Tibial artery (tissue), 4 donors: Measurements from ENCODE around the gene DNAL4.

ENCODE experiments used
- DNase-seq, 2 donors: peaks; one replicate each; pipeline ENCODE4 v3.0.0-alpha.2; 2019
- H3K27ac ChIP-seq, 2 donors: fragments of 200-600 bp; sonication (generic) in 1 of 2; 1 replicate in 1 of 2; 2 replicates in 1 of 2; pipeline ENCODE4 v1.5.1; 2018 to 2019; ENCODE audit warnings: mild to moderate bottlenecking in 1 of 2
- H3K27me3 ChIP-seq, 2 donors: fragments of 200-600 bp; sonication (generic) in 1 of 2; one replicate each; pipeline versions ENCODE4 v1.5.1 to v1.6.0; 2016 to 2019
- H3K36me3 ChIP-seq, 3 donors: fragments of 200-600 bp; sonication (generic) in 2 of 3; one replicate each; pipeline ENCODE4 v1.5.1; 2016 to 2019; ENCODE audit warnings: mild to moderate bottlenecking in 2 of 3
- H3K4me1 ChIP-seq, 4 donors: fragments of 200-600 bp; sonication (generic) in 2 of 4; 1 replicate in 3 of 4; 2 replicates in 1 of 4; pipeline ENCODE4 v1.5.1; 2016 to 2019
- H3K4me3 ChIP-seq, 2 donors: fragments of 200-600 bp; sonication (generic) in 1 of 2; 1 replicate in 1 of 2; 2 replicates in 1 of 2; pipeline ENCODE4 v1.5.1; 2018 to 2019; ENCODE audit warnings: mild to moderate bottlenecking in 2 of 2
- H3K9me3 ChIP-seq, 3 donors: fragments of 200-600 bp; sonication (generic) in 1 of 3; one replicate each; pipeline ENCODE4 v1.5.1; 2016 to 2019
- intact Hi-C: fragments of 100-400 bp; cut with DNase I; formaldehyde crosslinking; loops from one replicate; pipeline ENCODE4 v1.15.0; 2023; ENCODE audit warnings: low total_unique reads
- TF ChIP-seq, protein P1 (sequence below), 2 experiments: fragments of 200-600 bp in 1 of 2; fragments of 450-650 bp in 1 of 2; IDR thresholded peaks; one replicate each; pipeline ENCODE4 v1.5.1; 2017 to 2019; ENCODE audit warnings: antibody characterized with exemption in 2 of 2, mild to moderate bottlenecking in 1 of 2, moderate library complexity in 1 of 2

DNAL4 gene

GRCh38 chr22:38792833-38793232 lies 1.1 kb downstream of the DNAL4 start:
- peaks cover 0 to 26% (median 20%) of the 10 kb centered on the region in 4 donors for H3K4me1 ChIP-seq
- peak overlapping the region; percentile 85 to 94 for H3K4me3 ChIP-seq
- intact Hi-C loops = loop anchor here (10.0 kb wide), 1 partner anchor 52 kb away; the partner anchor contains the start of gene NPTXR
- H3K36me3 ChIP-seq = peaks cover 0 to 15% (median 8%) of the 10 kb centered on the region in 3 donors
- no peaks in the 10 kb centered on the region for H3K27me3 ChIP-seq
- TF ChIP-seq, protein P1, sequence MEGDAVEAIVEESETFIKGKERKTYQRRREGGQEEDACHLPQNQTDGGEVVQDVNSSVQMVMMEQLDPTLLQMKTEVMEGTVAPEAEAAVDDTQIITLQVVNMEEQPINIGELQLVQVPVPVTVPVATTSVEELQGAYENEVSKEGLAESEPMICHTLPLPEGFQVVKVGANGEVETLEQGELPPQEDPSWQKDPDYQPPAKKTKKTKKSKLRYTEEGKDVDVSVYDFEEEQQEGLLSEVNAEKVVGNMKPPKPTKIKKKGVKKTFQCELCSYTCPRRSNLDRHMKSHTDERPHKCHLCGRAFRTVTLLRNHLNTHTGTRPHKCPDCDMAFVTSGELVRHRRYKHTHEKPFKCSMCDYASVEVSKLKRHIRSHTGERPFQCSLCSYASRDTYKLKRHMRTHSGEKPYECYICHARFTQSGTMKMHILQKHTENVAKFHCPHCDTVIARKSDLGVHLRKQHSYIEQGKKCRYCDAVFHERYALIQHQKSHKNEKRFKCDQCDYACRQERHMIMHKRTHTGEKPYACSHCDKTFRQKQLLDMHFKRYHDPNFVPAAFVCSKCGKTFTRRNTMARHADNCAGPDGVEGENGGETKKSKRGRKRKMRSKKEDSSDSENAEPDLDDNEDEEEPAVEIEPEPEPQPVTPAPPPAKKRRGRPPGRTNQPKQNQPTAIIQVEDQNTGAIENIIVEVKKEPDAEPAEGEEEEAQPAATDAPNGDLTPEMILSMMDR (IDR thresholded peaks at IDR 0.05) = no peak
- no peaks in the 10 kb centered on the region for H3K9me3 ChIP-seq
- no peak for DNase-seq
- peak overlapping the region; percentile 90 to 92 for H3K27ac ChIP-seq

DNA sequence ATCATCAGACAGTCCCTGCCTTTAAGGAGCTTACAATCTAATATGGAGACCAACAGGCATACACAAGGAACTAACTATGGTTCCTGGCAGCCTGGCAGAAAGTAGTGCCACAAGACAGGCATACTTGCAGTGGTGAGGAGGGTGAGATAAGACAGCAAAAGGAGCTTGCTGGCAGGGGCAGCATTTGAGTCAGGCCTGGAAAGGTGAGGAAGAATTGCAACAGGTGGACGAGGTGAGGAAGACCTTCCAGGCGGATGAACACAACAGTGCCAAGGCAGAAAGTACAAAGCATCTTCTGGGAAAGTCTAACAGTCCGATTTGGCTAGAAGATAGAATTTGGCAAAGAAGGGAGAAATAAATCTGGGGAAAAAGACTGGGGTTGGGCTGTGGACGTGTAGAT lies 4.3 kb downstream of the DNAL4 start:
- Histone ChIP-seq H3K4me1 (peaks cover 0 to 51% (median 23%) of the 10 kb centered on the region in 4 donors), H3K27me3 (no peaks in the 10 kb centered on the region), H3K36me3 (peaks cover 0 to 22% (median 8%) of the 10 kb centered on the region in 3 donors), H3K4me3 (no peak overlapping the region), H3K27ac (peak overlapping the region; percentile 76 to 79), H3K9me3 (no peaks in the 10 kb centered on the region)
- TF ChIP-seq, protein P1 (IDR thresholded peaks at IDR 0.05) = no peak
- DNase-seq = no peak
- intact Hi-C loops = loop anchor here (10.0 kb wide), 1 partner anchor 55 kb away; the partner anchor contains the start of gene NPTXR

- Histone ChIP-seq H3K4me3 (no peak overlapping the region), H3K27ac (peak overlapping the region; percentile 76 to 79)
- intact Hi-C loops = no loop called here
These were observed 5.1 kb downstream of the DNAL4 start for GRCh38 chr22:38788846-38789245.

DNA sequence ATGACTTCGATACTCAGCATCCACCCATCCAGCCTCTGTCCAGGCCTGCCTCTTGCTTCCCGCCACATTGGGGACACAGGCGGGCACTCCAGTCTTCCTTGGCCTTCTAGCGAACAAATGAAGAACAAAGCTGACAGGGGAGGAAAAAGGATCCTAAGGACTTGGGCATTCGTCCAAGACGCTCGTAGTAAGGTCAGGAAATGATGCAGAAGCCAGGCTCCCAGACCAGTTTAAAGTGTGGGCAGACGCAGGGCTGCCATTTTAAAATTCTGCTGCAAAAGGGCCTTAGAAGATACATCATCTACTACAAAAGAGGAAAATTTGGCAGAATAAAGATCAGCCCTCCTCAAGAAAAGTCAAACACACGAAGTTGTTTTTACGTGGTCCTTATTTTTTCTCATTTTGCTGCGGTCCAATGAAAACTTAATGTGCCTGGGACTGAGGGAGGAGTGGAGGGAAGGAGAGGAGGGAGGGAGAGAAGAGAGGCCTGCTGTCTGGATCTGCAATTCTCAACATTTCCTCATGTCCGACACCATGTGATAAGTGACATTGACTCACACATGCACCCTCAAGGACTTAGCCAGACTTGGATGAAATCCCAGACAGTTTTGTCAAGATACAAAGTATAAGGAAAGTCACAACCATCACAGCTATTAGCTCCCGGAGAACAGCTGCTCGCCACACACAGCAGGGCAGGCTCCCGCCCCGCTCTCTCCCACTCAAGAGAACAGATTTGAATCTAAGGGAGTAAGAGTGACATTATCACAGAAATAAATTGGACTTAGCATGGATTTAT lies 5.7 kb downstream of the DNAL4 start:
- intact Hi-C loops = no loop called here
- DNase-seq = peak; percentile 64 to 78
- Histone ChIP-seq H3K4me1 (peaks cover 0 to 48% (median 20%) of the 10 kb centered on the region in 4 donors), H3K4me3 (no peak overlapping the region), H3K27ac (peak overlapping the region; percentile 76 to 79), H3K27me3 (no peaks in the 10 kb centered on the region), H3K36me3 (peaks cover 0 to 22% (median 8%) of the 10 kb centered on the region in 3 donors), H3K9me3 (no peaks in the 10 kb centered on the region)
- TF ChIP-seq, protein P1 (IDR thresholded peaks at IDR 0.05) = no peak

More at GRCh38 chr22:38788846-38789245, 5.1 kb downstream of the DNAL4 start:
- peaks cover 0 to 51% (median 22%) of the 10 kb centered on the region in 4 donors for H3K4me1 ChIP-seq
- no peaks in the 10 kb centered on the region for H3K27me3 ChIP-seq
- no peaks in the 10 kb centered on the region for H3K9me3 ChIP-seq
- TF ChIP-seq, protein P1 (IDR thresholded peaks at IDR 0.05) = no peak
- peaks cover 0 to 22% (median 8%) of the 10 kb centered on the region in 3 donors for H3K36me3 ChIP-seq
- no peak for DNase-seq

- peaks cover 0 to 50% (median 18%) of the 10 kb centered on the region in 4 donors for H3K4me1 ChIP-seq
- peak overlapping the region; percentile 54 to 66 for H3K27ac ChIP-seq
- no peaks in the 10 kb centered on the region for H3K27me3 ChIP-seq
- no peaks in the 10 kb centered on the region for H3K9me3 ChIP-seq
- no peak for DNase-seq
- peaks cover 0 to 22% (median 8%) of the 10 kb centered on the region in 3 donors for H3K36me3 ChIP-seq
- no peak overlapping the region for H3K4me3 ChIP-seq
- intact Hi-C loops = no loop called here
- TF ChIP-seq, protein P1 (IDR thresholded peaks at IDR 0.05) = no peak
These were observed 7.3 kb downstream of the DNAL4 start for GRCh38 chr22:38786631-38787030.
